Thyroid gland (tissue), 4 donors: ENCODE results near the gene POFUT1. TPM values are rescaled to one million over a fixed set of nuclear protein-coding genes. Genes with fewer than 3 reads are reported as not detected.

Experiments used
- DNase-seq, 2 donors: peaks; one replicate each; pipeline ENCODE4 v3.0.0-alpha.2; 2019
- H3K27ac ChIP-seq, 3 donors: fragments of 200-600 bp; sonication (generic); 1 replicate in 2 of 3; 2 replicates in 1 of 3; pipeline ENCODE4 v1.5.1; 2016 to 2019; ENCODE audit warnings: mild to moderate bottlenecking in 1 of 3, moderate library complexity in 1 of 3
- H3K27me3 ChIP-seq: fragments of 200-600 bp; sonication (generic); one replicate; pipeline ENCODE4 v1.5.1; 2019
- H3K36me3 ChIP-seq, 2 donors: fragments of 200-600 bp; sonication (generic); one replicate each; pipeline ENCODE4 v1.5.1; 2016 to 2019
- H3K4me1 ChIP-seq, 2 donors: fragments of 200-600 bp; sonication (generic); one replicate each; pipeline ENCODE4 v1.5.1; 2017 to 2019
- H3K4me3 ChIP-seq, 3 donors: fragments of 200-600 bp; sonication (generic); replicated peaks in 1 of 3; 1 replicate in 2 of 3; 2 replicates in 1 of 3; pipeline ENCODE4 v1.5.1; 2016; ENCODE audit warnings: mild to moderate bottlenecking in 1 of 3
- H3K9me3 ChIP-seq: fragments of 200-600 bp; sonication (generic); one replicate; pipeline ENCODE4 v1.5.1; 2017
- POLR2A ChIP-seq, 2 donors: fragments of 450-650 bp; IDR thresholded peaks; one replicate each; pipeline ENCODE4 v1.6.1; 2017; ENCODE audit warnings: antibody characterized with exemption in 2 of 2, mild to moderate bottlenecking in 2 of 2, moderate library complexity in 1 of 2
- WGBS, 2 donors: methylation state at CpG; one replicate each; pipeline ENCODE4 v1.1.5; 2017; 5-methylcytosine and 5-hydroxymethylcytosine counted together
- intact Hi-C: fragments of 100-400 bp; cut with DNase I; formaldehyde crosslinking; loops from one replicate; pipeline ENCODE4 v1.15.1; 2023
- total RNA-seq, 4 donors: library from RNA; depleted of rRNA; stranded (reverse); fragments of >200 nt; gene quantifications; one replicate each; pipeline ENCODE4 v1.2.3, GENCODE V29; 2016
- TF ChIP-seq, protein P1 (sequence below), 6 experiments: fragments of 200-600 bp in 3 of 6; fragments of 450-650 bp in 3 of 6; sonication (generic) in 3 of 6; IDR thresholded peaks; one replicate each; pipeline ENCODE4 v1.5.1; 2016 to 2019; ENCODE audit warnings: antibody characterized with exemption in 6 of 6, mild to moderate bottlenecking in 2 of 6, inconsistent platforms in 1 of 6, moderate library complexity in 1 of 6

Gene POFUT1
- total RNA-seq, 4 donors from 2014 or later = 35.1 to 40.5 (median 38.5) TPM

DNA sequence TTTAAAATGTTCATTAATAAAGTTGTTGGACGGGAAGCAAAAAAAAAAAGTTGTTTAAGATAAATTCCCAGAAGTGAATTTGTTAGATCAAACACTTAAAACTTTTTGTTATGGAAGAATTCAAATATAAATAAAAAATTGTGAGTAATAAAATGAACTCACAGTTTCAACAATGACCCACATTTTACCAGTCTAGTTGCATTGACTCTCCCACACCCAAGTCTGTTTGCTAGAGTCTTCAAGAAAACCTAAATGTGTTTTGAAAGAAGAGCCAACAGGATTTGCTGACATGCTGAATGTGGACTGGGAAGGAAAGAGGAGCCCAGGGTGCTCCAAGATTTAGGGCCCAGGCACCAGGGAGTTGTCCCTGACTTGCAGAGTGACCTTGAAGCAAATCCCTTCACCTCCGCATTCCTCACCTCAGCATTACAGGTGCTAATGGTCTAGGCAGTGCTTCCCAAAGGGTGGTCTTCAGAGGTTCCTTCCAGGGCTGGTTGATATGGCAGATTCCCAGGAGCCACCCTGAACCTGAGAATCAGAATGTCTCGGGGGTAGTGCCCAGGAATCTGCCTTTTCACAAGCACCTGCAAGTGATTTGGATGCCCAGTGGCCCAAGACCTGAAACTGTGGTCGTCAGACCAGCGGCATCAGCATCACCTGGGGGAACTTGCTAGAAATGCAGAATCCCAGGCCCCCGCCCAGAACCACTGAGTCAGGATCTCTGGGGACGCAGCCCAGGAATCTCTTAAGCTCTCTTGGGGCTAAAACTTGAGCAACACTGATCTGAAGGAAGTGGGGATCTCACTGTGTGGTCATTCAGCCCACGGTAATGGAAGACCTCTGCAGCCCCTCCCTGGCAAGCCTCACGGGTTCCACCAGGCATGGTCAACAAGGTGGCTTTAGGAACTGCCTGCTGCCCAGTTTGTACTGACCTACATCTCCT lies 31.1 kb downstream of the POFUT1 start:
- H3K27me3 ChIP-seq = no peaks in the 10 kb centered on the region
- intact Hi-C loops = no loop called here
- H3K4me3 ChIP-seq = no peak overlapping the region
- peak overlapping the region; percentile 15 to 70 (median 46) for H3K27ac ChIP-seq
- WGBS, 2 donors = 85 to 90% methylated on average over 3 to 5 of the region's 9 CpGs
- peaks cover 29 to 43% of the 10 kb centered on the region in 2 donors for H3K4me1 ChIP-seq
- no peaks in the 10 kb centered on the region for H3K9me3 ChIP-seq
- DNase-seq = no peak
- no peak for TF ChIP-seq POLR2A (IDR thresholded peaks at IDR 0.05)
- TF ChIP-seq, protein P1, sequence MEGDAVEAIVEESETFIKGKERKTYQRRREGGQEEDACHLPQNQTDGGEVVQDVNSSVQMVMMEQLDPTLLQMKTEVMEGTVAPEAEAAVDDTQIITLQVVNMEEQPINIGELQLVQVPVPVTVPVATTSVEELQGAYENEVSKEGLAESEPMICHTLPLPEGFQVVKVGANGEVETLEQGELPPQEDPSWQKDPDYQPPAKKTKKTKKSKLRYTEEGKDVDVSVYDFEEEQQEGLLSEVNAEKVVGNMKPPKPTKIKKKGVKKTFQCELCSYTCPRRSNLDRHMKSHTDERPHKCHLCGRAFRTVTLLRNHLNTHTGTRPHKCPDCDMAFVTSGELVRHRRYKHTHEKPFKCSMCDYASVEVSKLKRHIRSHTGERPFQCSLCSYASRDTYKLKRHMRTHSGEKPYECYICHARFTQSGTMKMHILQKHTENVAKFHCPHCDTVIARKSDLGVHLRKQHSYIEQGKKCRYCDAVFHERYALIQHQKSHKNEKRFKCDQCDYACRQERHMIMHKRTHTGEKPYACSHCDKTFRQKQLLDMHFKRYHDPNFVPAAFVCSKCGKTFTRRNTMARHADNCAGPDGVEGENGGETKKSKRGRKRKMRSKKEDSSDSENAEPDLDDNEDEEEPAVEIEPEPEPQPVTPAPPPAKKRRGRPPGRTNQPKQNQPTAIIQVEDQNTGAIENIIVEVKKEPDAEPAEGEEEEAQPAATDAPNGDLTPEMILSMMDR (IDR thresholded peaks at IDR 0.05) = no peak
- H3K36me3 ChIP-seq = peaks cover 12 to 13% of the 10 kb centered on the region in 2 donors

DNA sequence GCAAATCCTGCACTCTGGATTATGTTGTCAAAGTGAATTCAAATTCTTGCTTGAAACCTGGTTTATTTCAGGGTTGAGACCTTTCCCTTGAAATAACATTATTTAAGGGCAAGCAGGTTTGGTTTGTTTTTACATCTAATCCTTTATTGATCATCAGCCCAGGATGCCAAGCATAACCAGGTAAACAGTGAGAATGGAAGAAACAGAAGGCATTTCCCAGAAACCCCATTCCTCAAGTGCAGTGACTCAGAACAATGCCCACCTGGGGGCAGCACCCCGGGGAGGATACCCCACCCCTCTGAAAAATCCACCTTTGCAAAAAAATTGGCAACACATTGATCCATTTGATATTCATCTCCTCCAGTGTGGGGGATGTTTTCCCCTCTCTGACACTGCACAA lies 32.5 kb downstream of the POFUT1 start:
- WGBS, 2 donors = 0 to 22% methylated on average over 1 of the region's 1 CpG
- intact Hi-C loops = no loop called here
- Histone ChIP-seq H3K4me3 (no peak overlapping the region), H3K27me3 (no peaks in the 10 kb centered on the region), H3K27ac (peak overlapping the region; percentile 13 to 70 (median 46)), H3K4me1 (peaks cover 29 to 43% of the 10 kb centered on the region in 2 donors), H3K36me3 (peaks cover 3 to 4% of the 10 kb centered on the region in 2 donors), H3K9me3 (no peaks in the 10 kb centered on the region)
- TF ChIP-seq, protein P1 (IDR thresholded peaks at IDR 0.05) = no peak
- TF ChIP-seq POLR2A (IDR thresholded peaks at IDR 0.05) = no peak
- peak in 1 of 2 donors; percentile 6 for DNase-seq

DNA sequence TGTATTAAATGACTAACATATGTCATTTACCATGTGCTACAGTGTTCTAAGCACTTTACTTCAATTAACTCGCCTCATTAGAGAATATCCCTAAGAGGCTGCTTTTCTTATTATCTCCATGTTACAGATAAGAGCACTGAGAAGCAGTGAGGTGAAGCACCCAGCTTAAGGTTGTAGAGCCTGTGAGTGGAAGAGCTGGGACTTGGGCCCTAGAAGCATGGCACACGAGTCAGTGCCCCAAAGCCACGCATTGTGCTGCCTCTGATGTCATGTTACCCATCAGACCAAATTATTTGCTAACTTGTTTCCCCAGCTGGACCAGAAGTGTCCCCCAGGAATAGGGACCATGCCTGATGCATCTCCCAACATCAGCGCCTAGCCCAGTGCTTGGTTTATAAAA lies 34.1 kb downstream of the POFUT1 start:
- intact Hi-C loops = no loop called here
- TF ChIP-seq, protein P1 (IDR thresholded peaks at IDR 0.05) = no peak
- TF ChIP-seq POLR2A (IDR thresholded peaks at IDR 0.05) = no peak
- H3K36me3 ChIP-seq = no peaks in the 10 kb centered on the region
- H3K4me3 ChIP-seq = no peak overlapping the region
- WGBS, 2 donors = 89 to 100% methylated on average over 3 to 4 of the region's 4 CpGs
- H3K9me3 ChIP-seq = no peaks in the 10 kb centered on the region
- H3K4me1 ChIP-seq = peaks cover 29 to 41% of the 10 kb centered on the region in 2 donors
- H3K27ac ChIP-seq = no peak overlapping the region
- H3K27me3 ChIP-seq = no peaks in the 10 kb centered on the region
- no peak for DNase-seq

DNA sequence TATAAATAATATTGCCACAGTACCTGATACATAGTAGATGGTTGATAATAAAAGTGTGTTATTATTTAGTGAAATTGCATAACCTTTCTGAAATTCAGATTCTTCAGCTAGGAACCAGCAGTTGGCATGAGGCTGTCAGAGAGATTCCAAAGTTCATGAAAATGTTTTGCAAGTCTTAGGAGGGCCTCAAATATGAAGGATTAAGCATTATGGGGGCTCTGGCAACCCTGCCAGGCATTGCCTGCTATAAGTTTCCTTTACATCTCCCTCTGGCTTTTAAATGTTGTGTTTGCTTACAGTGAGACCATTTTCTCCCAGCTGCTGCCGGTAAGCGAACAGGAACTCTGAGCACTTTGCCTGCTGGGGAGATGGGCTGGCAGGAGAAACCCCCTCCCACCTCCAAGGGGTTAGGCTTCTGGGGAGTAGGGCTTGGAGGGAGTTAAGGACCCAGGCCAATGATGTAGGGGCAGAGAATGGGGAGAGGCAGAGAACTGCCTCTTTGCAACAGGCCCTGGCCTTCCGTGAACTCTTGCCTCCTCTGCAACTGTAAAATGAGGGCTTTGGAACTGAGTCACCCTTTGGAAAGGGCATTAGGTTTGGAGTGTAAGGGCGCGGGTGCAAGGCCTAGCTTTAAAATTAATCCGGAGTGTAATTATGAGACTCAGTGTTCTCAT lies 36.6 kb downstream of the POFUT1 start:
- Histone ChIP-seq H3K36me3 (no peaks in the 10 kb centered on the region), H3K27me3 (no peaks in the 10 kb centered on the region), H3K4me1 (peaks cover 11 to 17% of the 10 kb centered on the region in 2 donors), H3K4me3 (no peak overlapping the region), H3K27ac (no peak overlapping the region), H3K9me3 (no peaks in the 10 kb centered on the region)
- 86 to 89% methylated on average over 6 of the region's 6 CpGs for WGBS, 2 donors
- DNase-seq = no peak
- TF ChIP-seq, protein P1 (IDR thresholded peaks at IDR 0.05) = no peak
- no peak for TF ChIP-seq POLR2A (IDR thresholded peaks at IDR 0.05)
- intact Hi-C loops = no loop called here
